GM12872 (cell line): ENCODE results near the gene CTR9.
A peak's percentile ranks its signal among the peaks of the same experiment; 100 is the strongest.

Experiments
- CTCF ChIP-seq: IDR thresholded peaks from 3 replicates; pipeline ENCODE4 v1.5.1; 2011; ENCODE audit warnings: low read depth, mild to moderate bottlenecking, low read length, moderate library complexity; ENCODE audit not compliant: insufficient read depth

The CTR9 gene

GRCh38 chr11:10750838-10751580 lies at the start of gene CTR9:
TSS of gene CTR9 (plus strand) at chr11:10751246. CDS start at chr11:10751413, 167 bp downstream.
- TF ChIP-seq CTCF = peak; percentile 43; the same call in 1 of the 3 replicates

GRCh38 chr11:10701982-10702381 lies 49.1 kb upstream of the CTR9 start:
- no peak for TF ChIP-seq CTCF

GRCh38 chr11:10708131-10708530 lies 42.9 kb upstream of the CTR9 start:
- no peak for TF ChIP-seq CTCF

GRCh38 chr11:10709299-10710086 lies 41.6 kb upstream of the CTR9 start:
- TF ChIP-seq CTCF = no peak

GRCh38 chr11:10715571-10715970 lies 35.5 kb upstream of the CTR9 start:
- TF ChIP-seq CTCF = no peak

GRCh38 chr11:10716122-10716521 lies 34.9 kb upstream of the CTR9 start:
- no peak for TF ChIP-seq CTCF

GRCh38 chr11:10716543-10717259 lies 34.3 kb upstream of the CTR9 start:
- TF ChIP-seq CTCF = no peak
